Thyroid gland (tissue), 4 donors: ENCODE data around the gene NCOA3.

Source experiments
- CTCF ChIP-seq, 6 experiments: fragments of 200-600 bp in 3 of 6; fragments of 450-650 bp in 3 of 6; sonication (generic) in 3 of 6; IDR thresholded peaks; one replicate each; pipeline ENCODE4 v1.5.1; 2016 to 2019; ENCODE audit warnings: antibody characterized with exemption in 6 of 6, mild to moderate bottlenecking in 2 of 6, inconsistent platforms in 1 of 6, moderate library complexity in 1 of 6
- POLR2A ChIP-seq, 2 donors: fragments of 450-650 bp; IDR thresholded peaks; one replicate each; pipeline ENCODE4 v1.6.1; 2017; ENCODE audit warnings: antibody characterized with exemption in 2 of 2, mild to moderate bottlenecking in 2 of 2, moderate library complexity in 1 of 2

GRCh38 chr20:47578543-47578942 lies 76.9 kb downstream of the NCOA3 start:
- TF ChIP-seq CTCF (IDR thresholded peaks at IDR 0.05) (no peak), POLR2A (IDR thresholded peaks at IDR 0.05) (no peak)
